HG02588 (cell line): ENCODE results near the gene ERLEC1.
"Not testable (repeated sequence)": the region's sequence is repeated elsewhere in the genome, so short reads cannot be mapped to it uniquely, and the experiment has no call there.

ENCODE experiments used
- ATAC-seq: cut with Tn5 transposase; IDR thresholded peaks from one replicate; pipeline ENCODE4 v1.9.1; 2021; ENCODE audit warnings: mild to moderate bottlenecking, moderate library complexity; ENCODE audit not compliant: unreplicated experiment

ERLEC1 gene

DNA sequence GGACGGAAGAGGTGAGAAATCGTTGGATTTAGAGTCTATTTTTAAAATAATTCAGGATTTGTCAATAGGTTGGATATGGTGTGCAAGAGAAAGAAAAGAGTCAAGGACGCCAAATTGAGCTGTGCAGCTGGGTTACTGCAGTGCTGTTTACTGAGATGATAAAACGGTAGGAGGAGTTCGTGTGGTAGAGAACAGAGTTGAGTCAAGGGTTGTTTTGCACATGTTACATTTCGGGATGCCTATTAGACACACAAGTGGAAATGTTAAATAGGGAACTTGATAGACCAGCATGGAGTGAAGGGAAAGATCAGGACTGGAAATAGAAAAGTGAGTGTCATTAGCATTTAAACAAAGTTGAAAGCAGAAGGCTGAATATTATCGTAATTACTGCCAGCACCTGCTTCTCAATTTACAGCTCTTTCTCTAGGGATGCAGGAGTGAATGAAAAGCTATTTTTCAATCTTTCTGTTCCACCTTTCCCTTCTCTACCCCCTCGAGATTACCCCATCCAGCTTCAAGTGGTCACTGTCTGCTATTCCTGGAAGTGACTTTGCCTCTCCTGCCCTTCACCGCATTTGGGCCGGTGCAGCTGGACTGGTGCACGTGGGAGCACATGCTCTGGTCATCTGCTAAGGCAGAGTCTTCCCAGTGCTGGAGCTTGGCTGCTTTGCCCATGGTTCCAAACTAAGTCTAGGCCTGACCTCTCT is 42.6 kb downstream of the ERLEC1 start:
- no peak for ATAC-seq

DNA sequence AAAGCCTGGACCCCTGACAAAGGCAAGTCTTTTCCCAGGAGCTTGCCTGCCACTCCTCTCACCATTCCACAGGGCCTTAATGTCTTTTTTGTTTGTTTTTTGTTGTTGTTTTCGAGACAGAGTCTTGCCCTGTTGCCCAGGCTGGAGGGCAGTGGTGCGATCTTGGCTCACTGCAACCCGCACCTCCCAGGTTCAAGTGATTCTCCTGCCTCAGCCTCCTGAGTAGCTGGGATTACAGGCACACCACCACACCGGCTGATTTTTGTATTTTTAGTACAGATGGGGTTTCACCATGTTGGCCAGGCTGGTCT is 43.1 kb downstream of the ERLEC1 start:
- ATAC-seq, result not testable (repeated sequence)

DNA sequence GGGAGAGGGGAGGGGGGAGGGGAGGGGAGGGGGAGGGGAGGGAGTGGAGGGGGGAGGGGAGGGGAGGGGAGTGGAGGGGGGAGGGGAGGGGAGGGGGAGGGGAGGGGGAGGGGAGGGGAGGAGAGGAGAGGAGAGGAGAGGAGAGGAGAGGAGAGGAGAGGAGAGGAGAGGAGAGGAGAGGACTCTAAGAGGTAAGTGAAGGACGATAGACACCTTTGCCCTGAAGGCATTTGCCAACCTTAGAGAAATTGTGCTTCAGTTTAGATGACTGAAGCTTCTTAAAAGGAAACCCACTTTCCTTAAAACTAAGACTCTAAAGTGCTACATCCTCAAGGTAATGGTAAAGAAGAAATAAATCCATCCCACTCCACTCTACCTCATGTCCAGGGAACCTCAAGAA is 53.7 kb downstream of the ERLEC1 start:
- ATAC-seq, result no peak

DNA sequence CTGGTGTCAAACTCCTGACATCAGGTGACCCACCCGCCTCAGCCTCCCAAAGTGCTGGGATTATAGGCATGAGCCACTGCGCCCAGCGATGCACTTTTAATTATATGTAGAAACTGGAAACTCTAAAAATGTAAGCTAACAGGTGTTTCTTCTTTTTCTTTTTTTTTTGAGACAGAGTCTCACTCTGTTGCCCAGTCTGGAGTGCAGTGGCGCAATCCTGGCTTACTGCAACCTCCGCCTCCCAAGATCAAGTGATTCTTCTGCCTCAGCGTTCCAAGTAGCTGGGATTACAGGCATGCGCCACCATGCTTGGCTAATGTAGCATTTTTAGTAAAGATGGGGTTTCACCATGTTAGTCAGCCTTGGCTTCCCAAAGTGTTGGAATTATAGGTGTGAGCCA is 54.8 kb downstream of the ERLEC1 start:
- not testable (repeated sequence) for ATAC-seq

DNA sequence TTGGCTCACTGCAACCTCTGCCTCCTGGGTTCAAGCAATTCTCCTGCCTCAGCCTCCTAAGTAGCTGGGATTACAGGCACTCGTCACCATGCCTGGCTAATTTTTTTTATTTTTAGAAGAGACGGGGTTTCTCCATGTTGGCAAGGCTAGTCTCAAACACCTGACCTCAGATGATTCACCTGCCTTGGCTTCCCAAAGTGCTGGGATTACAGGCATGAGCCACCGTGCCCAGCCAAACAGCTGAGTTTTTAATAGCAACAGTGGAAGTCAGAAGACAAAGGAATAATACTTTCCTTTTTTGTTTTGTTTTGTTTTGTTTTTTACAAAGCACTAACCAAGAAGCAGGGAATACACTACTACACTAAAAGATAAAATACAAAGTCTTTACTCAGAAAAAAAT is 56.0 kb downstream of the ERLEC1 start:
- ATAC-seq, result no peak

DNA sequence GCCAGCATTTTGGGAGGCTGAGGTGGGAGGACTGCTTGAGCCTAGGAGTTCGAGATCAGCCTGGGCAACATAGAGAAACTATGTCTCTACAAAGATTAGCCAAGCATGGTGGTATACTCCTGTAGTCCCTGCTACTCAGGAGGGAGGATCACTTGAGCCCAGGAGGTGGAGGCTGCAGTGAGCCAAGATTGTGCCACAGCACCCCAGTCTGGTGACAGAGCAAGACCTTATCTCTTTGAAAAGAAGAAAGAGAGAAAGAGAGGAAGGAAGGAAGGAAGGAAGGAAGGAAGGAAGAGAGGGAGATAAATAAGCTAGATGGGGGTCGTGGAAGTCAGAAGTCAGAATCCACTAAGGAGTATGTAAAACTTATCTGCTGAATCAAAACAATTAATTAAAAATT is 56.8 kb downstream of the ERLEC1 start:
- ATAC-seq, result no peak

DNA sequence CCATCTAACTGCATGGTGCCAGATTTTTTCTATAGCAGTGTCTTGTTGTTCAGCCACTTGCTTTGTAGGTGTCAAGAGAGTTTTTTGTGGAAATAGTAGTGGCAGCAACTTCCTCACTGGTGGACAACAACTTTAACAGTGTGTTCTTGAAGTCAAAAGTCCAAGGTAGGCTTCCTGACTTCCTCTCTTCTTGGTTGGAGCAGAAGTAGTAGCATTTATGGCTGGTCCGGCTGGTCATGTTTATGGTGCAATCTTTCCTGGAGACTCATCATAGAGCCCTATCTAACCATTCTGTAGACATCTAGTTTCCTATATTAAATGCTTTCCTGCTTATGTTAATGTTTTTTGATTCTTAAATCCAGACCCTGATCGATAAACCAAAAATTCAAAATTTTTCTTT is 61.2 kb downstream of the ERLEC1 start:
- no peak for ATAC-seq

DNA sequence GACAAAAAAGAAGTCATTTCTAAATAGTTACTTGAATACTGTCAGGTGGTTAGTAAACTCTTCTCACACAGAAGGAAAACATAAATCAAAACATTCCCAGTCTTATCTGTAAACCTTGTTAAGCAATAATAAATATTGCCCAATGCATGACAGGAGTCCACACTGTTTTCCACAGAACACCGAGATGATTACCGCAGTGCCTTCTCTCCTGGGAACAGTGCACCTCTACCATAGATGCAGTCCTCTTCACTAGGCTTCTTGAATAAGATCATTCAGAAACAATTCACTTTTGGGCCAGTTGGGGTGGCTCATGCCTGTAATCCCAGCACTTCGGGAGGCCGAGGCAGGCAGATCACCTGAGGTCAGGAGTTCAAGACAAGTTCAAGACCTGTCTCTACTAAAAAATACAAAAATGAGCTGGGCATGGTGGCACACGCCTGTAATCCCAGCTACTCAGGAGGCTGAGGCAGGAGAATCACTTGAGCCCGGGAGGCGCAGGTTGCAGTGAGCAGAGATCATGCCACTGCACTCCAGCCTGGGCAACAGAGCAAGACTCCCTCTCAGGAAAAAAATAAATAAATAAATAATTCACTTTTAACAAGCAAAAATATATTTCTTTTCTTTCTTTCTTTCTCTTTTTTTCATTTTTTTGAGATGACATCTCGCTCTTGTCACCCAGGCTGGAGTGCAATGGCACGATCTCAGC is 64.4 kb downstream of the ERLEC1 start:
- not testable (repeated sequence) for ATAC-seq

DNA sequence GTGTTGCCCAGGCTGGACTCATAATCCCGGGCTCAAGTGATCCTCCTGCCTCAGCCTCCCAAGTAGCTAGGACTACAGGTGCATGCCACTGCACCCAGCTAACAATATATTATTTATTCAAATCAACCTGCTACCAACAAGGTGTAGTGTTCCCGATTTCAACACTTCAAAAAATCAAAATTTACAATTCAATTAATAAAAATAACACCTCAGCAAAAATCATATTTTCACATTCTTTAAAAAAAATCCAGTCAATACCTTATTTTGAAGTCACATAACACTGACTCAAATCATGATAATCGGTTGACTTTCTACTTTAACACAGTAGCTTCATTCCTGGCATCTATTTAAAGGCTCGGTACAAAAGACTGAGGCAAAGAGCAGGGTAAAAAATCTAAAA is 65.7 kb downstream of the ERLEC1 start:
- no peak for ATAC-seq

DNA sequence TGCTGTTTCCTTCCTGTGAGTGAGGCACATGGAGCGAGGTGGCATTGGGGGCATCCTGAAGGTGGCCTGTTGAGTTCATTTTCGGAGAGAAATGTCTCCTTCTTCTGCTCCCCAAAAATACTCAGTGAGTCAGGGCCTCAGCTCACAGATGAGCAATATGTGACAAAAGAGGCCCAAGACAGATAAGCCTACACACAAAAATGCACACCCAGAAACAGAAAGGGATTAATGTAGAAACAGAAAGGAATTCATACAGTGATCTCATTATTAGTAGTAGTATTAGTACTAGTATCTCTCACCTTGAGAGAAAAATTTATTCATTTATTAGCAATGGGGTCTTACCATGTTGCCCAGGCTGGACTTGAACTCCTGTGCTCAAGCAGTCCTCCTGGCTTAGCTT is 67.8 kb downstream of the ERLEC1 start:
- no peak for ATAC-seq

DNA sequence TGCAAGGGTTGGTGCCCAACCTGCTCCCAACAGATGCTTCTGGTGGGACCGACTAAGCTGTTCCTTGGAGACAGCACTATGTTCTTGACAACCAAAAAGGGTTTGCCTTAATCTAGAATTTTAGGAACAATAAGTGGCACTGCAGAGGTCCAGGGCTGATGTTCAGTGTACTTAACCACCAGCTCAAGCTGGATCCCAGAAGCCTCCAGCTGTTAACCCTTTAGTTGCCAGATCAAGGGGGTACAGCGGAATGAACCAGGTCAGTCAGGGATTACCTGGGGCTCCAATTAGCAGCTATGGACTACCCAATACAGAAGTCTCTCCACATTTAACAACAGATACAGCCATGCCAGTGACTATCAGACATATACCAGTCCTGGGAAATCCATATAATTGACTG is 69.4 kb downstream of the ERLEC1 start:
- no peak for ATAC-seq

DNA sequence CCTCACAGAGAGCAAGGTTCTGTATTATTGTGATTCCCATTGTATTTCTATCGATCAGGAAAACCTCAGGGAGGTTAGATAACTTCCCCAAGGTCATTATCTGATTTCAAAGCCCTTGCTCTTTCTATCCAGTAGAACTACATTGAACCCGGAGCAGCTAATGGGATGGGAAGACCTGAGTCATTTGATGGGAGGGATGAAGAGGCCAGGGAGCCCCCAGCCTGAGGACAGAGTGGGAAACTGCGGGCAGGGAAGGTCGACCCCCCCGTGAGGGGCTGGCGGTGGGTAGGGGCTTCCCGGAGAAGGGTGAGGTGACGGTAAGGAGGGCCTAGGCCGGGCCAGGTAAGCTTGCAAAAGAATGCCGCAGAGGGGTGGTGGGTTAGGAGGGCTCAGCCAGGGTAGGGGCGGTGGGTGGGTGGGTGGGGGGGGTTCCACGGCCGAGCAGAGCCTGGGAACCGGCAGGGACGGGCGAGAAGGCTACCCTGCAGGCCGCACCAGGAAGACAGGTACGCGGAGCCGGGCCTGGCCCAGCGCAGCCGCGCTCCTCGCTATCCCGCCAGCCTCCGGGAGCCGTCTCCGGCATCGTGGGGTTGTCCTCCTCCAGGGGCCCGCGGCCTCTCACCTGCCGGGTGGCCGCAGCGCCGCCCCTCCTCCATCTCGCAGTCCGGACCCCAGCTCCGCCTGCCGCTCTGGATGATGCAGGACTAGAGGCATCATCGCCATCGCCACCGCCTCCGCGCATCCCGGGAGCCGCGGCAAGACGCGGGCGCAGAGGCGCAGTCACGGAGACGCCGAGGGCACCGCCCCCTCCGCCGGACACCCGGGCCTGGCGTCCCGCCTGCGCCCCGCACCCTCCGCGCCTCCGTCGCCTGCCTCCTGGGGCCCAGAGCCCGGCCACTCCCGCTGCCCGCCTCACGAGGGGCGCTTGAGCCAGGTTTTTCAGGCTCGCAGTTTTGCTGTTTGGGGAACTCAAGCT is 72.7 kb downstream of the ERLEC1 start, which contains the start of gene GPR75:
TSS of gene GPR75 (minus strand) at position 762 of the 976 bp plus-strand sequence. CDS start 5,211 bp downstream, outside the sequence.
- no peak for ATAC-seq

DNA sequence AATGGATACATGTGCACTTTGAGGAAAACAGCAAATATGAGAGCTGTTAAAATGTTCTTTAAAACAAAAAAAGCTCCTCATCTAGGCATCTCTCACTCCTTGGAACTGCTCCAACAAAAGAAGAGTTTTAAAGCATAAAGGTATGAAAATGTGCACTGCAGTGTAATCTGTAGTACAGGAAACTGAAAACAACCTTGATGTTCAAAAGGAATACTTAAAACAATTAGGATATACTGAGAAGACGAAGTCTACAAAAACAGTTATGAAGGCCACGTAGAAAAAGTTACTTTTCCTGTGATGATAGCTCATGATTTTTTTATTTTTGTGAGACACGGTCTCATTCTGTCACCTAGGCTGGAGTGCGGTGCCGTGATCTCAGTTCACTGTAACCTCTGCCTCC is 75.0 kb downstream of the ERLEC1 start:
- ATAC-seq, result no peak

DNA sequence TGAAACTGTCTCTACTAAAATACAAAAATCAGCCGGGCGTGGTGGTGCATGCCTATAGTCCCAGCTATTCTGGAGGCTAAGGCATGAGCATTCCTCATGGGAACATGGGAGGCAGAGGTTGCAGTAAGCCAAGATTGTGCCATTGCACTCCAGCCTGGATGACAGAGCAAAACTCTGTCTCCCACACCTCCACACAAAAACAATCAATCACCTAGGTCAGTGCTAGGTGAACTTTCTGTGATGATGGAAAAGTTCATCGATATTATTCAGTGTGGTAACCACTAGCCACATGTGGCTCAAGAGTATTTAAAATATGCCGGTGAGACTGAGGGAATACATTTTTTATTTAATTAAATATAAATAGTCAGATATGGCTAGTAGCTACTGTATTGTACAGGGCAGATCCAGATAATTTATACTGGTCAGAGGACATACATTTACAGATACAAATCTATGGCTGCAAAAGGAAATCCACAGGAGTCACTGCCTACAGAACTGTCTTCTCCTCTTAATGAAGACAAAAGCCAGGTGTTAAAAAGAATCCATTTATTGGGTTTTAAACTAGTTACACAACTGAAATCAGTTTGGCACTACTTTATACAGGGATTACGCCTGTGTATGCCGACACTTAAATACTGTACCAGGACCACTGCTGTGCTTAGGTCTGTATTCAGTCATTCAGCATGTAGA is 76.8 kb downstream of the ERLEC1 start:
- no peak for ATAC-seq

DNA sequence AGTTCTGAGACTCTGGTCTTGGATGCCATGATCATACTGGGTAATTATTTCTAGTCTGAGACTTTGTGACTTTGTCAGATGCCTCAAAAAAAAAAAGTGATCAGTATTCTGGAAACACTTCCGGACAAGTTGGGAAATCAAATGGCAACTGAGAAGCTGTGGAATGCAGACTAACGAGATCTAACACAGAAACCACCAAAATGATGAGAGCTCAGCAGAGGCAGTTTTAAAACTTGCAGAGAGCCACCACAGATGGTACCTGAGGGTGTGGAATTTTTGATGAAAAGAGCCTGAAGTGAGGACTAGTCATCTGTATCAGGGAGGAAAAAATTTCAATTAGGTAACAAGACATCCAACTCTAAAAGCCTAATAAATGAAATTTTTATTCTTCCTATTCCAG is 78.4 kb downstream of the ERLEC1 start:
- no peak for ATAC-seq

DNA sequence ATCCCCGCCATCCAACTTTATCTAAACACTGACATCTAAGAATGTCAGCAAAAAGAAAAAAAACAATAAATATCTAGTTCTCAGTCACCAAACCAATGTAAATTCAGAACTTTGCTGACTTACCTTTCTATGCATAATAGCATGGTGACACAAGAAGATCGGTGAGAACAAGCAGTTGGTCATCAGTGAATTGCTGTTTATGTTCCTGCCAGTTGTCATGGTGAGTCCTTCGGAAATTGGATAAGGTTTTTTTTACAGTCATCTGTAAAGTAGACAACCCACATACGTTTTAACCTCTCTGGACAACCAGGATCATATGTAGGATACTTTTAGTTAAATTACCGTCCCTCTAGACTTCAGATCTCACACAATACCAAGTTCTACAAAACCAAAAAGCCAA is 79.1 kb downstream of the ERLEC1 start:
- ATAC-seq, result no peak

DNA sequence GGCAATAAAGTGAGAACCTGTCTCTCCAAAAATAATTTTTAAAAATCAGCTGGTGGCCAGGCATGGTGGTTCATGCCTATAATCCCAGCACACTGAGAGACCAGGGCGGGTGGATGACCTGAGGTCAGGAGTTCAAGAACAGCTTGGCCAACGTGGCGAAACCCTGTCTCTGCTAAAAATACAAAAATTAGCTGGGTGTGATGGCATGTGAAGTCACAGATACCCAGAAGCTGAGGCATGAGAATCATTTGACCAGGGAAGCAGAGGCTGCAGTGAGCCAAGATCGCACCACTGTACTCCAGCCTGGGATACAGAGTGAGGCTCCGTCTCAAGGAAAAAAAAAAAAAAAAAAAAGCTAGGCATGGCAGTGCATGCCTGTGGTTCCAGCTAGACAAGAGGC is 80.3 kb downstream of the ERLEC1 start:
- ATAC-seq, result no peak

DNA sequence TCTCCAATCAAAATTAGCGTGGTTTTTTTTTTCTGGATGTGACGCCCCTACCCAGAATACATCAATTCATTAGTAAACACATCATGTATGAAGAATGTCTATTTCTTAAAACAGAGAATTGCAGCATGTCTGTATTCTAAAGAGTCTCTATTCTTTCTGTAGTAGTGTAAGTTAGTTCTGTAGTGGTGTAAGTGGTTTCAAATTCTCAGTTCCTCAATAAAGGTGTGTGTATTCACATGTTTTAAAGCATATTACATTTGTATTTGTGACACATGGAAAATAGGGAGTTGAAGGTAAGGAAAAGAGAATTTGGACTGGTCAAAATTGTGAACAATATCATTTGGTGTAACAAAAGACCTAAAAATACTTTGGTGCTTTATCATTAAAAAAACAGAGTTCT is 80.9 kb downstream of the ERLEC1 start:
- ATAC-seq, result no peak
